ENCODE measurements around the gene AOX1. TPM values are rescaled to one million over a fixed set of nuclear protein-coding genes. Genes with fewer than 3 reads are reported as not detected.
"Not testable (repeated sequence)": the region's sequence is repeated elsewhere in the genome, so short reads cannot be mapped to it uniquely, and the experiment has no call there.

Gene AOX1
- total RNA-seq, 2 experiments from 2014 or later, result not detected

DNA sequence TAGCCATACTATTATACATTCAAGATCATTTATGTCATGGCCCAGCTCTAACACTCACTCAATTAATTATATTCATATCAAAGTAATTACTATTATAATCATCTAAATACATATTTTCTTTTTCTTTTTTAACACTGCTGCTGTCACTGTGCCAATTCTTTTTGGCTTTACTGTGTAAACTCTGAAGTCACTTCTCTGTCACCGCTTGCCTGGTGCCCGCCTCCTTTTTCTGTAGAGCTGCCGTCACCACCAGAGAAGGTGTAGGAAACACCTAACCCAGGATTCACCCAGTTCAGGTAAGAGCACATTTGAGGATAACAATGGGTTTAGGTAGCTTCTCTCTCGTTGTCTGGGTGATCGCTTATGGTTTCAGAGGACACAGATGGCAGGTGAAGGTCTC is 93.3 kb downstream of the AOX1 start:
- Histone ChIP-seq H3K4me3 (ENCODE audit: low read length) (no peak overlapping the region), H3K9me3 (ENCODE audit: control insufficient read depth in 1 of 2, insufficient read depth in 1 of 2, low read length in 2 of 2) (no peaks in the 10 kb centered on the region), H3K36me3 (ENCODE audit: insufficient read depth, low read length) (no peaks in the 10 kb centered on the region), H3K4me1 (ENCODE audit: insufficient read depth, low read length) (no peaks in the 10 kb centered on the region), H3K27ac (ENCODE audit: low read depth in 1 of 2, low read length in 2 of 2) (no peak overlapping the region), H3K27me3 (ENCODE audit: control insufficient read depth in 1 of 2, insufficient read depth in 2 of 2, low read length in 2 of 2) (no peaks in the 10 kb centered on the region)
- TF ChIP-seq, protein P1, sequence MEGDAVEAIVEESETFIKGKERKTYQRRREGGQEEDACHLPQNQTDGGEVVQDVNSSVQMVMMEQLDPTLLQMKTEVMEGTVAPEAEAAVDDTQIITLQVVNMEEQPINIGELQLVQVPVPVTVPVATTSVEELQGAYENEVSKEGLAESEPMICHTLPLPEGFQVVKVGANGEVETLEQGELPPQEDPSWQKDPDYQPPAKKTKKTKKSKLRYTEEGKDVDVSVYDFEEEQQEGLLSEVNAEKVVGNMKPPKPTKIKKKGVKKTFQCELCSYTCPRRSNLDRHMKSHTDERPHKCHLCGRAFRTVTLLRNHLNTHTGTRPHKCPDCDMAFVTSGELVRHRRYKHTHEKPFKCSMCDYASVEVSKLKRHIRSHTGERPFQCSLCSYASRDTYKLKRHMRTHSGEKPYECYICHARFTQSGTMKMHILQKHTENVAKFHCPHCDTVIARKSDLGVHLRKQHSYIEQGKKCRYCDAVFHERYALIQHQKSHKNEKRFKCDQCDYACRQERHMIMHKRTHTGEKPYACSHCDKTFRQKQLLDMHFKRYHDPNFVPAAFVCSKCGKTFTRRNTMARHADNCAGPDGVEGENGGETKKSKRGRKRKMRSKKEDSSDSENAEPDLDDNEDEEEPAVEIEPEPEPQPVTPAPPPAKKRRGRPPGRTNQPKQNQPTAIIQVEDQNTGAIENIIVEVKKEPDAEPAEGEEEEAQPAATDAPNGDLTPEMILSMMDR (IDR thresholded peaks at IDR 0.05), result no peak
- no peak for DNase-seq
- no peaks in the 10 kb centered on the region for H3K4me1 Mint-ChIP-seq (ENCODE audit: low read depth)
- H3K4me3 Mint-ChIP-seq, result no peak overlapping the region
- no peak for ATAC-seq (ENCODE audit: poor library complexity)
- ChIA-PET CTCF (no interaction called here), POLR2A (no interaction called here)
- no peak overlapping the region for H3K27ac Mint-ChIP-seq
- no peaks in the 10 kb centered on the region for H3K9me3 Mint-ChIP-seq
- H3K36me3 Mint-ChIP-seq (ENCODE audit: low read depth), result no peaks in the 10 kb centered on the region
- intact Hi-C loops (cut with DNase I, micrococcal nuclease), result no loop called here
- no peaks in the 10 kb centered on the region for H3K27me3 Mint-ChIP-seq

DNA sequence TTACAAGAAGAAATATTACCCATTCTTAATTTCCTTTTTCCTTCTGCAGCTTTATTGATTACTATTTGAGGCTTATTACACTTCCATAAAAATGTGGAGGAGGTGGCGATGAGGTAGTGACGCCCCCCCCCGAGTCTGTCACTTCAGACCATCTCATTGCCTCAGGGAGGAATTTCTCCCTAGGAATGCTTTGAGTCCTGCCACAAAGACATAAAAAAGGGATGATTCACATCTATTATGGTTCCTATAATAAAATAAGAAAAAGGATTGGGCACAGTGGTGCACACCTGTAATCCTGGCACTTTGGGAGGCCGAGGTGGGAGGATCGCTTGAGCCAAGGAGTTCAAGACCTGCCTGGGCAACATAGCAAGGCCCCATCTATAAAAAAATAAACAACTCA is 93.7 kb downstream of the AOX1 start:
- no peak for ATAC-seq (ENCODE audit: poor library complexity)
- Mint-ChIP-seq H3K27ac (no peak overlapping the region), H3K4me1 (ENCODE audit: low read depth) (no peaks in the 10 kb centered on the region), H3K36me3 (ENCODE audit: low read depth) (no peaks in the 10 kb centered on the region), H3K27me3 (no peaks in the 10 kb centered on the region), H3K4me3 (no peak overlapping the region), H3K9me3 (no peaks in the 10 kb centered on the region)
- Histone ChIP-seq H3K27me3 (ENCODE audit: control insufficient read depth in 1 of 2, insufficient read depth in 2 of 2, low read length in 2 of 2) (no peaks in the 10 kb centered on the region), H3K27ac (ENCODE audit: low read depth in 1 of 2, low read length in 2 of 2) (no peak overlapping the region), H3K4me1 (ENCODE audit: insufficient read depth, low read length) (no peaks in the 10 kb centered on the region), H3K9me3 (ENCODE audit: control insufficient read depth in 1 of 2, insufficient read depth in 1 of 2, low read length in 2 of 2) (no peaks in the 10 kb centered on the region), H3K36me3 (ENCODE audit: insufficient read depth, low read length) (no peaks in the 10 kb centered on the region), H3K4me3 (ENCODE audit: low read length) (no peak overlapping the region)
- intact Hi-C loops (cut with DNase I, micrococcal nuclease), result no loop called here
- DNase-seq, result no peak
- CTCF ChIA-PET, result no interaction called here
- TF ChIP-seq, protein P1 (IDR thresholded peaks at IDR 0.05), result no peak
- POLR2A ChIA-PET, result no interaction called here

DNA sequence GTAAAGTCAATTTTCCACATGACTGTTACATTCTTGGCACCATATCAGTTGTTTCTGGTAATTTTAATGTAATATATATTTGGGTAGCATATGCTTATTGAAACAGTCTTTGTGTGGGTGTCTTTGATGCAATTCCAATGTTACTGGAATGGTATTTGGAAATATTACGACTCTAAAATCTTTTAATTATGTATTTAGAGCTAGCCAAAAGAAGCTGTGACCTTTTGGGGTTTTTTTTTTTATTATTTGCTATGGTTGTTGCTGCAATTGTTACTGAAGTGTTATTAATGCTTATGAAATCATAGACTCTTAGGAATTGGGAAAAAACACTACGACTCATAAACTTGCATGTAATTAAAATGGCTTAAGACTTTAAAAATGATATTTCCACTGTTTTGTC is 95.9 kb downstream of the AOX1 start:
- CTCF ChIA-PET, result no interaction called here
- H3K9me3 ChIP-seq (ENCODE audit: control insufficient read depth in 1 of 2, insufficient read depth in 1 of 2, low read length in 2 of 2), result no peaks in the 10 kb centered on the region
- no peaks in the 10 kb centered on the region for H3K27me3 Mint-ChIP-seq
- H3K27ac ChIP-seq (ENCODE audit: low read depth in 1 of 2, low read length in 2 of 2), result no peak overlapping the region
- H3K36me3 Mint-ChIP-seq (ENCODE audit: low read depth), result no peaks in the 10 kb centered on the region
- H3K36me3 ChIP-seq (ENCODE audit: insufficient read depth, low read length), result no peaks in the 10 kb centered on the region
- H3K27ac Mint-ChIP-seq, result no peak overlapping the region
- TF ChIP-seq, protein P1 (IDR thresholded peaks at IDR 0.05), result no peak
- DNase-seq (no peak), ATAC-seq (ENCODE audit: poor library complexity) (no peak)
- H3K9me3 Mint-ChIP-seq, result no peaks in the 10 kb centered on the region
- H3K4me1 ChIP-seq (ENCODE audit: insufficient read depth, low read length), result no peaks in the 10 kb centered on the region
- intact Hi-C loops (cut with DNase I, micrococcal nuclease), result no loop called here
- H3K27me3 ChIP-seq (ENCODE audit: control insufficient read depth in 1 of 2, insufficient read depth in 2 of 2, low read length in 2 of 2), result no peaks in the 10 kb centered on the region
- H3K4me3 Mint-ChIP-seq, result no peak overlapping the region
- POLR2A ChIA-PET, result no interaction called here
- no peaks in the 10 kb centered on the region for H3K4me1 Mint-ChIP-seq (ENCODE audit: low read depth)
- H3K4me3 ChIP-seq (ENCODE audit: low read length), result no peak overlapping the region

DNA sequence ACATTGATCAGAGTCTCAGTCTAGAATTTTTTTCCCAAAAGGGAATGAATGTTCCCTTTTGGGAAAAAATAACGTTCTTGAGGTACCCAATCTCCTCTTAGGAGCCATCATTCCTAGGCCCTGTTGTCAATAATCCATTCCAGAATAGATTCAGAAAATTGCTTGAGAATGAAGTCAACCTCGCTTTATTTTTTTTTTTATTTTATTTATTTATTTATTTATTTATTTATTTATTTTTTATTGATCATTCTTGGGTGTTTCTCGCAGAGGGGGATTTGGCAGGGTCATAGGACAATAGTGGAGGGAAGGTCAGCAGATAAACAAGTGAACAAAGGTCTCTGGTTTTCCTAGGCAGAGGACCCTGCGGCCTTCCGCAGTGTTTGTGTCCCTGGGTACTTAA is 96.6 kb downstream of the AOX1 start:
- H3K27ac ChIP-seq (ENCODE audit: low read depth in 1 of 2, low read length in 2 of 2); CTCF ChIA-PET; H3K36me3 ChIP-seq (ENCODE audit: insufficient read depth, low read length); H3K4me3 Mint-ChIP-seq; H3K4me1 ChIP-seq (ENCODE audit: insufficient read depth, low read length); H3K4me1 Mint-ChIP-seq (ENCODE audit: low read depth); DNase-seq; ATAC-seq (ENCODE audit: poor library complexity); POLR2A ChIA-PET; H3K36me3 Mint-ChIP-seq (ENCODE audit: low read depth); H3K9me3 ChIP-seq (ENCODE audit: control insufficient read depth in 1 of 2, insufficient read depth in 1 of 2, low read length in 2 of 2); H3K27me3 ChIP-seq (ENCODE audit: control insufficient read depth in 1 of 2, insufficient read depth in 2 of 2, low read length in 2 of 2); intact Hi-C loops (cut with DNase I, micrococcal nuclease); H3K27ac Mint-ChIP-seq; H3K4me3 ChIP-seq (ENCODE audit: low read length); H3K27me3 Mint-ChIP-seq; H3K9me3 Mint-ChIP-seq: not testable (repeated sequence)

Data from CD4-positive, alpha-beta T cell (primary cell).